ENCODE data around the gene WWOX. TPM values are rescaled to one million over a fixed set of nuclear protein-coding genes. Genes with fewer than 3 reads are reported as not detected.
A peak's percentile ranks its signal among the peaks of the same experiment; 100 is the strongest.
"Not testable (repeated sequence)": the region's sequence is repeated elsewhere in the genome, so short reads cannot be mapped to it uniquely, and the experiment has no call there.

The WWOX gene
- 16.7 TPM for total RNA-seq

GRCh38 chr16:78099271-78100111 lies at the start of gene WWOX:
TSS of gene WWOX (plus strand) at chr16:78099654.
- Histone ChIP-seq H3K4me1 (ENCODE audit: control insufficient read depth in 3 of 3, insufficient read depth in 3 of 3, low read length in 3 of 3) (peaks cover 9 to 15% (median 10%) of the 10 kb centered on the region in 3 donors), H3K36me3 (ENCODE audit: control insufficient read depth in 3 of 3, insufficient read depth in 3 of 3, low read length in 3 of 3) (no peaks in the 10 kb centered on the region), H3K4me3 (ENCODE audit: low read length in 3 of 3) (peak within 1 kb of the TSS; percentile 84 to 98 (median 98)), H3K9ac (ENCODE audit: low read depth in 1 of 3, low read length in 3 of 3) (peak within 1 kb of the TSS; percentile 91 to 92 (median 91)), H3K9me3 (ENCODE audit: control insufficient read depth in 3 of 3, low read length in 3 of 3) (peaks cover 0 to 3% (median 0%) of the 10 kb centered on the region in 3 donors), H3K27ac (ENCODE audit: low read depth, low read length) (peak within 1 kb of the TSS; percentile 87), H3K27me3 (ENCODE audit: control insufficient read depth in 3 of 3, insufficient read depth in 3 of 3, low read length in 3 of 3) (no peaks in the 10 kb centered on the region)

GRCh38 chr16:78050734-78051400 lies 48.6 kb upstream of the WWOX start:
- no peak overlapping the region for H3K4me3 ChIP-seq (ENCODE audit: low read length in 3 of 3)

GRCh38 chr16:78057803-78058564 lies 41.5 kb upstream of the WWOX start:
- no peaks in the 10 kb centered on the region for H3K36me3 ChIP-seq (ENCODE audit: control insufficient read depth in 3 of 3, insufficient read depth in 3 of 3, low read length in 3 of 3)
- no peaks in the 10 kb centered on the region for H3K9me3 ChIP-seq (ENCODE audit: control insufficient read depth in 3 of 3, low read length in 3 of 3)
- no peaks in the 10 kb centered on the region for H3K4me1 ChIP-seq (ENCODE audit: control insufficient read depth in 3 of 3, insufficient read depth in 3 of 3, low read length in 3 of 3)
- H3K27ac ChIP-seq (ENCODE audit: low read depth, low read length), result no peak overlapping the region
- H3K27me3 ChIP-seq (ENCODE audit: control insufficient read depth in 3 of 3, insufficient read depth in 3 of 3, low read length in 3 of 3), result no peaks in the 10 kb centered on the region
- no peak overlapping the region for H3K9ac ChIP-seq (ENCODE audit: low read depth in 1 of 3, low read length in 3 of 3)
- H3K4me3 ChIP-seq (ENCODE audit: low read length in 3 of 3), result no peak overlapping the region

More at GRCh38 chr16:78050734-78051400, 48.6 kb upstream of the WWOX start:
- Histone ChIP-seq H3K27ac (ENCODE audit: low read depth, low read length) (no peak overlapping the region), H3K27me3 (ENCODE audit: control insufficient read depth in 3 of 3, insufficient read depth in 3 of 3, low read length in 3 of 3) (peaks cover 0 to 8% (median 0%) of the 10 kb centered on the region in 3 donors), H3K4me1 (ENCODE audit: control insufficient read depth in 3 of 3, insufficient read depth in 3 of 3, low read length in 3 of 3) (peaks cover 0 to under 1% (median under 1%) of the 10 kb centered on the region in 3 donors), H3K9ac (ENCODE audit: low read depth in 1 of 3, low read length in 3 of 3) (no peak overlapping the region), H3K9me3 (ENCODE audit: control insufficient read depth in 3 of 3, low read length in 3 of 3) (no peaks in the 10 kb centered on the region), H3K36me3 (ENCODE audit: control insufficient read depth in 3 of 3, insufficient read depth in 3 of 3, low read length in 3 of 3) (no peaks in the 10 kb centered on the region)

GRCh38 chr16:78059806-78060205 lies 39.6 kb upstream of the WWOX start:
- H3K36me3 ChIP-seq (ENCODE audit: control insufficient read depth in 3 of 3, insufficient read depth in 3 of 3, low read length in 3 of 3); H3K9ac ChIP-seq (ENCODE audit: low read depth in 1 of 3, low read length in 3 of 3); H3K27me3 ChIP-seq (ENCODE audit: control insufficient read depth in 3 of 3, insufficient read depth in 3 of 3, low read length in 3 of 3); H3K4me3 ChIP-seq (ENCODE audit: low read length in 3 of 3); H3K27ac ChIP-seq (ENCODE audit: low read depth, low read length); H3K4me1 ChIP-seq (ENCODE audit: control insufficient read depth in 3 of 3, insufficient read depth in 3 of 3, low read length in 3 of 3); H3K9me3 ChIP-seq (ENCODE audit: control insufficient read depth in 3 of 3, low read length in 3 of 3): not testable (repeated sequence)

GRCh38 chr16:78060295-78060694 lies 39.2 kb upstream of the WWOX start:
- Histone ChIP-seq H3K27ac (ENCODE audit: low read depth, low read length) (no peak overlapping the region), H3K9me3 (ENCODE audit: control insufficient read depth in 3 of 3, low read length in 3 of 3) (no peaks in the 10 kb centered on the region), H3K4me3 (ENCODE audit: low read length in 3 of 3) (no peak overlapping the region), H3K27me3 (ENCODE audit: control insufficient read depth in 3 of 3, insufficient read depth in 3 of 3, low read length in 3 of 3) (no peaks in the 10 kb centered on the region), H3K4me1 (ENCODE audit: control insufficient read depth in 3 of 3, insufficient read depth in 3 of 3, low read length in 3 of 3) (no peaks in the 10 kb centered on the region), H3K36me3 (ENCODE audit: control insufficient read depth in 3 of 3, insufficient read depth in 3 of 3, low read length in 3 of 3) (no peaks in the 10 kb centered on the region), H3K9ac (ENCODE audit: low read depth in 1 of 3, low read length in 3 of 3) (no peak overlapping the region)

- Histone ChIP-seq H3K4me3 (ENCODE audit: low read length in 3 of 3) (no peak overlapping the region), H3K9ac (ENCODE audit: low read depth in 1 of 3, low read length in 3 of 3) (no peak overlapping the region), H3K36me3 (ENCODE audit: control insufficient read depth in 3 of 3, insufficient read depth in 3 of 3, low read length in 3 of 3) (no peaks in the 10 kb centered on the region), H3K27me3 (ENCODE audit: control insufficient read depth in 3 of 3, insufficient read depth in 3 of 3, low read length in 3 of 3) (no peaks in the 10 kb centered on the region), H3K27ac (ENCODE audit: low read depth, low read length) (no peak overlapping the region), H3K4me1 (ENCODE audit: control insufficient read depth in 3 of 3, insufficient read depth in 3 of 3, low read length in 3 of 3) (no peaks in the 10 kb centered on the region), H3K9me3 (ENCODE audit: control insufficient read depth in 3 of 3, low read length in 3 of 3) (no peaks in the 10 kb centered on the region)
These were observed 38.6 kb upstream of the WWOX start for GRCh38 chr16:78060809-78061208.

- no peaks in the 10 kb centered on the region for H3K36me3 ChIP-seq (ENCODE audit: control insufficient read depth in 3 of 3, insufficient read depth in 3 of 3, low read length in 3 of 3)
- H3K27ac ChIP-seq (ENCODE audit: low read depth, low read length), result no peak overlapping the region
- H3K27me3 ChIP-seq (ENCODE audit: control insufficient read depth in 3 of 3, insufficient read depth in 3 of 3, low read length in 3 of 3), result no peaks in the 10 kb centered on the region
- H3K9ac ChIP-seq (ENCODE audit: low read depth in 1 of 3, low read length in 3 of 3), result no peak overlapping the region
- H3K9me3 ChIP-seq (ENCODE audit: control insufficient read depth in 3 of 3, low read length in 3 of 3), result no peaks in the 10 kb centered on the region
- H3K4me3 ChIP-seq (ENCODE audit: low read length in 3 of 3), result no peak overlapping the region
- H3K4me1 ChIP-seq (ENCODE audit: control insufficient read depth in 3 of 3, insufficient read depth in 3 of 3, low read length in 3 of 3), result no peaks in the 10 kb centered on the region
These were observed 34.1 kb upstream of the WWOX start for GRCh38 chr16:78065319-78065718.

- H3K27me3 ChIP-seq (ENCODE audit: control insufficient read depth in 3 of 3, insufficient read depth in 3 of 3, low read length in 3 of 3), result peaks cover 0 to 2% (median 0%) of the 10 kb centered on the region in 3 donors
- H3K4me3 ChIP-seq (ENCODE audit: low read length in 3 of 3), result no peak overlapping the region
- no peak overlapping the region for H3K27ac ChIP-seq (ENCODE audit: low read depth, low read length)
- H3K4me1 ChIP-seq (ENCODE audit: control insufficient read depth in 3 of 3, insufficient read depth in 3 of 3, low read length in 3 of 3), result no peaks in the 10 kb centered on the region
- no peaks in the 10 kb centered on the region for H3K9me3 ChIP-seq (ENCODE audit: control insufficient read depth in 3 of 3, low read length in 3 of 3)
- no peak overlapping the region for H3K9ac ChIP-seq (ENCODE audit: low read depth in 1 of 3, low read length in 3 of 3)
- H3K36me3 ChIP-seq (ENCODE audit: control insufficient read depth in 3 of 3, insufficient read depth in 3 of 3, low read length in 3 of 3), result no peaks in the 10 kb centered on the region
These were observed 29.5 kb upstream of the WWOX start for GRCh38 chr16:78069913-78070312.

GRCh38 chr16:78072275-78072674 lies 27.2 kb upstream of the WWOX start:
- H3K27ac ChIP-seq (ENCODE audit: low read depth, low read length), result no peak overlapping the region
- H3K36me3 ChIP-seq (ENCODE audit: control insufficient read depth in 3 of 3, insufficient read depth in 3 of 3, low read length in 3 of 3), result no peaks in the 10 kb centered on the region
- H3K4me3 ChIP-seq (ENCODE audit: low read length in 3 of 3), result no peak overlapping the region
- H3K27me3 ChIP-seq (ENCODE audit: control insufficient read depth in 3 of 3, insufficient read depth in 3 of 3, low read length in 3 of 3), result peaks cover 0 to 2% (median 0%) of the 10 kb centered on the region in 3 donors
- no peaks in the 10 kb centered on the region for H3K9me3 ChIP-seq (ENCODE audit: control insufficient read depth in 3 of 3, low read length in 3 of 3)
- no peak overlapping the region for H3K9ac ChIP-seq (ENCODE audit: low read depth in 1 of 3, low read length in 3 of 3)
- no peaks in the 10 kb centered on the region for H3K4me1 ChIP-seq (ENCODE audit: control insufficient read depth in 3 of 3, insufficient read depth in 3 of 3, low read length in 3 of 3)
